Right ventricle myocardium superior (tissue), 1 donor: ENCODE measurements around the gene SLC38A3. TPM values are rescaled to one million over a fixed set of nuclear protein-coding genes. Genes with fewer than 3 reads are reported as not detected.
"Not testable (repeated sequence)": the region's sequence is repeated elsewhere in the genome, so short reads cannot be mapped to it uniquely, and the experiment has no call there.

Experiments used
- ATAC-seq: fragments of 200-7000 bp; cut with Tn5 transposase; one replicate; pipeline ENCODE4 v1.9.1; 2020; ENCODE audit warnings: mild to moderate bottlenecking; ENCODE audit not compliant: poor library complexity
- DNase-seq: peaks from one replicate; pipeline ENCODE4 v3.0.0-alpha.2; 2020
- intact Hi-C: fragments of 100-400 bp; cut with DNase I; formaldehyde crosslinking; loops from one replicate; pipeline ENCODE4 v1.11.2; 2022
- total RNA-seq: library from RNA; stranded (reverse); fragmentation: NEBNext Ultra II Directional; extraction: Animal tissue kit (Norgen Biotek cat#: 25700); gene quantifications from one replicate; pipeline ENCODE4 v1.2.1, GENCODE V29; 2021
- donor health status: DM: no; HTN: yes; CAD: no; lungs with severe emphysema.

The SLC38A3 gene
- total RNA-seq, 1 donor from 2014 or later, result 10.6 TPM

GRCh38 chr3:50258029-50258680, 53.1 kb downstream of the SLC38A3 start:
- intact Hi-C loops, result no loop called here
- ATAC-seq (no peak), DNase-seq (no peak)

GRCh38 chr3:50258979-50259378, 53.9 kb downstream of the SLC38A3 start:
- intact Hi-C loops, result no loop called here
- DNase-seq (no peak), ATAC-seq (no peak)

GRCh38 chr3:50259432-50260026, 54.5 kb downstream of the SLC38A3 start:
- ATAC-seq (no peak), DNase-seq (no peak)
- intact Hi-C loops, result no loop called here

DNA sequence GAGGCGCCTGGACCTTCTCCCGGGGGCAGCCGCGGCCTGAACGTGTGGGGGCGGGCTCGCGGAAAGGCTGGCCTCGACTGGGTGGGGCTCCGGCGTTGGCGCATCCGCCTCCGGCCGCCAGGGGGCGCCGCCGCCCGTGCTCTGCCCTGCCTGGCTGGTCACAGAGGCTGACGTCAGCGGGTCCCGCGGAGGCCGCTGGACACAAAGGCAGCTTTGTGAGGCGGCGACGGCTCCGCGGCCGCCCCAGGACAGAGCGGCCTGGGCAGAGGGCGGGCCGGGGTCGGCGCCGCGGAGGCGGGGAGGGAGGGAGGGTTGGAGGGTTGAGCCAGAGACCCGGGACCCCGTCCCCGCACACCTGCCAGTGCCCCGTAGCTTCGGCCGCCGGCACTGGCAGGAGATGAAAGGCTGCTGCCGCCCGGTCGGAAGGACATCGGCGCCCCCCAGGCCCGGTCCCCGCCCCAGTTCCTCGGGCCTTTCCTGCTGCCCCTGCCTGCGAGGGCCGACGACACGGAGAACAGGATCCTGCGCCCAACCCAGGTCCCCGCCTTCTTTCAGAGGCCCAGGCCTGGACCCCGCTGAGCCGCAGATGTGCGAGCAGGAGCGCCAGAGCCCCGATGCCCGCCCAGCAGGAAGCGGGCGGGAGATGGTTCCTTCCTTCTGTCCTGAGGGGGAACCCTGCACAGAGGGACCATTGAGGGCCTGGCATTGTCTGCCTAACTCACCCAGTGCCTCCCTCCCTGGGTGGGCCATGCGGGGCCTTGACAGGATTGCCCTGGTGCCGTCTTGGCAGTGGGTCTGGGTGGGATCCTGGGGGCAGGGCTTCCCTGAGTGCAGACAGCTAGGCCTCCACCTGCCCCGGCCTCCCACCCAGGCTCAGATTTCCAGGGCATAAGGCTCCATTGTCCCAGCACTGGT, 55.2 kb downstream of the SLC38A3 start:
- intact Hi-C loops, result no loop called here
- DNase-seq (peak; percentile 98), ATAC-seq (peak; percentile 92)

DNA sequence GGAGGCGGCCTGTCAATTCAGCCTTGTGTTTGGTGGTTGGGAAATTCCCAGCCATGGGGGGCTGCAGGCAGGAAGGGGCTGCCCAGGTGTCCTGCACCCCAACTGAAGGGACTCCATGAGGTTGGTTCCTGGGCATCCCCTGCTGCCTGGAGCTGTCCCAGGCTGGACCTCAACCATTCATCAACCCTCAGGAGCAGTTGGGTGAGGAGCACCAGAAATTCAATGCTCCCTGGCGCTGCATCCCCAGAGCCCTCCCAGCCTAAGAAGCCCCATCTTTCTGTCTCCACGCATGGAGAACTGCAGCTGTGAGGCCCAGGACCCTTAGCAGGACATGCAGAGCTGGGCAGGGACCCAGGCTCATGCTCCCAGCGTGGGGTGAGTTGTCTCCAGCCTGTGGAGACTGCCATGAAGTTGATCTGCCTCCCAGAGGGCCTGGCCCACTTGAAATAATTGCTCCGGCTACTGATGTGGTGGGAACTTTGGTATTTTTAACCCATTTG, 55.9 kb downstream of the SLC38A3 start:
- DNase-seq (no peak), ATAC-seq (no peak)
- intact Hi-C loops, result no loop called here

DNA sequence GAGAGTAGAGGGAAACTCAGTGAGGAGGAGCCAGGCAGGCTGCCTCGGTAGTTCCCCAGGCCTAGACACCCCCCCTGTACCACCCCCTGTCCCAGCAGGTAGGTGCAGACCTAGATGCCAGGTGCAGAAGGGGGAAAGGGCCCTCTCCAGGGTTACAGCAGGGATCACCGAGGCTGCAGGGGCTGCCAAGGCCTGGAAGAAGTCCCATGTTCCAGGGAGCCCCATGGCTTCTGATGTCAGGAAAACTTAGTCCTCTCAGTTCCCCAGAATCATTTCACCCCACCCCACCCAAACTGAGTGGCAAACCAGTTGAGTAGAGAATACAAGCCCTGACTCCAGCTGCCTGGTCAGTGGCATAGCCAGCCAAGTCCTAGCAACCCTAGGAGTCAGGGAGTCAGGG, 56.4 kb downstream of the SLC38A3 start:
- DNase-seq (no peak), ATAC-seq (no peak)
- intact Hi-C loops, result no loop called here

GRCh38 chr3:50262200-50262599, 57.1 kb downstream of the SLC38A3 start:
- intact Hi-C loops, ATAC-seq, DNase-seq: not testable (repeated sequence)

GRCh38 chr3:50262778-50263177, 57.7 kb downstream of the SLC38A3 start:
- ATAC-seq (no peak), DNase-seq (no peak)
- intact Hi-C loops, result no loop called here

- no peak for ATAC-seq
- intact Hi-C loops, result no loop called here
Measured at GRCh38 chr3:50263478-50264382, 58.7 kb downstream of the SLC38A3 start.

GRCh38 chr3:50264383-50264963, 59.4 kb downstream of the SLC38A3 start:
- intact Hi-C loops, result no loop called here
- ATAC-seq (peak; percentile 13), DNase-seq (peak; percentile 82)

More at GRCh38 chr3:50263478-50264382, 58.7 kb downstream of the SLC38A3 start:
- no peak for DNase-seq

DNA sequence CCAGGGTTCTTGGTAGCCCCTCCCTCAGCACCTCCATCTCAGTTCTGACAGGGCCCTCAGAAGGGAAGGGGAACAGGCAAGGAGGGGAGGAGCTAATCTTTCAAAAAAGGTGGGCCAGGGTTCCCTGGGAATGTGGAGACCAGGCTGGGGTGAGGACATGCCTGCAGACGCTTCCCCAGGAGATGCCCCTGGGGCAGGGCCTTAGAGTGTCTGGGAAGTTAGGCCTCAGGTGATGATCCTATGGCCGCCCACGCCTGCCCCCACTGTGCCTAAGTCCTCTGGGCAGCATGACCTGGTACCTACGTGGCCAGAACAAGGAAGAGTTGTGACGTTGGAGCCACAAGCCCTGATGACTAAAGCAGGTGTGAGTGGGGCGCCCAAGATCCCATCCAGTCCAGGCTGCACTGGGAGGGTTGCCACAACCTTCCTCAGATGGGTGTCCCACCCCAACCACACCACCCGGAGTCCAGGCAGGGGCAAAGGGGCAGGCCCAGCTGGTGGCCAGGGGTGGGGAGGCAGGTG, 60.0 kb downstream of the SLC38A3 start:
- ATAC-seq (no peak), DNase-seq (no peak)
- intact Hi-C loops, result no loop called here

GRCh38 chr3:50265571-50265970, 60.5 kb downstream of the SLC38A3 start:
- DNase-seq (no peak), ATAC-seq (no peak)
- intact Hi-C loops, result no loop called here

DNA sequence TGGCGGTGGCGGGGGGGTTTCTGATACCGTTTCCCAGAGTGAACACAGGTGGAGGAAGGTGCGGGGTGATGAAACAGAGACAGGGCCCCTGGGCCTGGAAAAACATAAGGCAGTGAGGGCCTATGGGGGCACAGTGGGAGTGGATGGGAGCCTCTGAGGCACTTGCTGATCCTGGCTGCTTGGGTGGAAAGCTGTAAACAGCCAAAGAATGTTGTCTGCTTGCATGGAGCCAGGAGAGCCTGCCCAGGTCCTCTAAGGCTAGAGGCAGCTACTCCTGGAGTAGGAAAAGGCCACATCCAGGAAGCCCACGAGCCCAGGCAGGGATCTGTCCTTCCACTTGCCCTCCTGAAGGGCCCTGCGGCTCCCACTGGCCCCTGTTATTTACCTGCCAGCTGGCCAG, 60.9 kb downstream of the SLC38A3 start:
- ATAC-seq, result no peak
- no peak for DNase-seq
- intact Hi-C loops, result no loop called here

- intact Hi-C loops, result no loop called here
- no peak for DNase-seq
- ATAC-seq, result no peak
Measured at GRCh38 chr3:50266836-50267235, 61.8 kb downstream of the SLC38A3 start.

DNA sequence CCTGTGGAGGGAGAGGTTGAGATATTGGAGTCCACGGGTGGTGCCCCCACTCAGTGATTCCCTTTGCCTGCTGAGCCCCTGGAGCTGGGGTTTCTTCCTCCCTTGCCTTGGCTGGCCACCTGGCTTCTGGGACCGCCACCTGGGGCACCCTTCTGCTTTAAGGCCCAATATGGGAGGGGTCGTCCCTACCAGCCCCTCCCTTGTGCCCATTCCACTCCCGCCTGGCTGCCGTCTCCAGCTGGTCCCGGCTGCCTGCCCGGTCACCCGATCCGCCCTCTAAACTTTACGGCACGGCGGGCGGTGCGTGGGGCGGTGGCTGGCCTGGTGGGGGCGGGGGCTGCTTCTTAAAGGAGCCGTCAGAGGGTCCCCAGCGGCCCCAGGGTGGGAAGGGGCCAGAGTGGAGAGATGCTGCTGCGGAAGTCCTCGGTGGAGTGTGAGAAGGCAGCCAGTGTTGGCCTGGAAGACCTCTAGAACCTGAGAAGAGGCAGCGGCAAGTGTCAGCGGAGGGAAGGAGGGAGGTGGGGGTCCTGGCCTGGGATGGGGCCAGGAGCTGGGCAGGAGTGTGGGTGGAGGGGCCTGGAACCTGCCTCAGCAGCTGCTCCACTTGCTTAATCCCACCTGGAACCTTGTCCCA, 62.3 kb downstream of the SLC38A3 start:
- intact Hi-C loops, result no loop called here
- DNase-seq (peak; percentile 87), ATAC-seq (peak; percentile 72)

GRCh38 chr3:50268276-50268675, 63.2 kb downstream of the SLC38A3 start:
- DNase-seq (no peak), ATAC-seq (no peak)
- intact Hi-C loops, result no loop called here

- intact Hi-C loops, result no loop called here
- DNase-seq (peak; percentile 74), ATAC-seq (peak; percentile 34)
Measured at GRCh38 chr3:50268703-50269451, 63.8 kb downstream of the SLC38A3 start, which contains the start of gene SEMA3B. Gene SEMA3B (plus strand): TSS chr3:50269147. CDS start chr3:50269241, 94 bp downstream.
